Stimulated activated CD4-positive, alpha-beta T cell treated with anti-CD3 and anti-CD28 coated beads, Interleukin-12 subunit alpha, Interleukin-12 subunit beta, amount 100 ng/mL, for 4 hours (primary cell): Measurements from ENCODE around the gene RALGAPB.

Experiments
- DNase-seq: peaks from one replicate; pipeline ENCODE4 v3.0.0-alpha.2; 2020

The RALGAPB gene

DNA sequence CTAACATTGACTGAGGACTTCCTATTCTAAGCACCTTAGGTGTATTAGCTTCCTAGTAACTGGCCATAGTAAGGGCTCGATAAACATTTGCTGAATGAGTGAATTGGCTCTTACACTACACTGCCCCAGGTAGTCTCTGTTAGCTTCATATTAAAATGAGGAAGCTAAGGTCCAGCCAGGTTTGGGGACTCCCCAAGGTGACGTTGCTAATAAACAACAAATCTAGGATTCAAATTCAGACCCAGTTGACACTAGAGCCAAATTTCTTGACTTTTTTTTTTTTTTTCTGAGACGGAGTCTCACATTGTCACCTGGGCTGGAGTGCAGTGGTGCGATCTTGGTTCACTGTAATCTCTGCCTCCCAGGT, 145.2 kb downstream of the RALGAPB start:
- no peak for DNase-seq

GRCh38 chr20:38620441-38620840, 147.8 kb downstream of the RALGAPB start:
- no peak for DNase-seq

- DNase-seq = no peak
Observed at GRCh38 chr20:38623061-38623460, 150.4 kb downstream of the RALGAPB start.

DNA sequence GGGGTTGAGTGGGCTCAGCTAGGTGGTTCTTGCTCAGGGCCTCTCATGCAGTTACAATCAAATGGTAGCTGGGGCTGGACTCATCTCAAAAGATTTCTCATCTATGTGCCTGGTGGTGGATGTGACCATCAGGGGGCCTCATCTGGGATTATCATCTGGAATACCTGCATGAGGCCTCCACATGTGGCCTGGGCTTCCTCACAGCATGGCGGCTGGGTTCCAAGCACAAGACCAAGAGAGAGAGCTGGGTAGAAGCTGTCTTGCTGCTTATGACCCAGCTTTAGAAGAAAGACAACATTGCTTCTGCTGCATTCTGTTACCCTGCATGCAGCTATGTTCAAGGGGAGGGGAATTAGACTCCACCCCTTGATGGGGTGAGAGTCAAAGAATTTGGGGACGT, 151.4 kb downstream of the RALGAPB start:
- DNase-seq = no peak

DNA sequence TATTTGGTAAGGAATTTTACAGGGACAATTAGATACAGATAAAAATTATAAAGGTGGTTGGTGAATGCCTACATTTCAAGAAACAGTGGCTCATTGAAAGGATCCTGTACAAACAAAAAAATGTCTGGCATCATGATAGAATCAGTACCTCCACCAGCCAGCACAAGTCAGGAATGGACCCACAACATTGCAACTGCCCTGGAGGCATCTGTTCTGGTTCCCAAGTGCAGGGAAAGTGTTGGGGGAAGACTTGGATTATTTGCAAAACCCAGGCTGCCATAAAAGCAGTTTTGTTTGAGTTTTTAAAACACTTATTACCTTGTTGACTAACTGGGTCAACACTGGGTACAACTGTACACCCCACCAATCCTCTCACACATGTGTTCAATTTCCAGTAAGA, 153.3 kb downstream of the RALGAPB start:
- no peak for DNase-seq

DNA sequence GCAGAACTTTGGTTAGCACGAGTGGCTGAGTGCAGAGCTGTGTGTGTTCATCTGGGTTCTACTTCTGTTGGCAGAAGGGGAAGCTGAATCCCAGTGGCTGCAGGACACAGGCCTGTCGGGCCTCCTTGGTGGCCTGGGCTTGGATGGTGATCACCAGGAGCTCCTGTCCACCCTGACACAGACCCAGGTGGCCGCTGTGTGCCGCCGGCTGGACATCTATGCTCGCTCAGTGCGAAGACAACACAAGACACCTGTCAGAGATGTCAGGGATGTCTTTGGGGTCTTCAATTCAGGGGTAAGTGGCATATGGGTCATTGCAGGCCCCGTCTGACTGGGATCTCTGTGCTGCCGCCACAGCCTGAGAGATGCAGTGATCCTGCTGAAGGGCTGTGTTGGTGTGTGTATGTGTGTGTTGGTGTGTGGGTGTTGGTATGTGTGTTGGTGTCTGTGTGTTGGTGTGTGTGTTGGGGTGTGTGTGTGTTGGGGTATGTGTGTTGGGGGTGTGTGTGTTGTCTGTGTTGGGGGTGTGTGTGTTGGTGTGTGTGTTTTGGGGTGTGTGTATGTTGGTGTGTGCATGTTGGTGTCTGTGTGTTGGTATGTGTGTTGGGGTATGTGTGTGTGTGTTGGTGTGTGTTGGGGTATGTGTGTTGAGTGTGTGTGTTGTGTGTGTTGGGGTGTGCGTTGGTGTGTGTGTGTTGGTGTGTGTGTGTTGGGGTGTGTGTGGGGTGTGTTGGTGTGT, 154.4 kb downstream of the RALGAPB start:
- no peak for DNase-seq
